Right hindlimb (tissue), 1 donor: ENCODE results near the gene CDC23.
"Not testable (repeated sequence)": the region's sequence is repeated elsewhere in the genome, so short reads cannot be mapped to it uniquely, and the experiment has no call there.

Experiments used
- DNase-seq: peaks from one replicate; pipeline ENCODE4 v3.0.0-alpha.2; 2018

Gene CDC23

DNA sequence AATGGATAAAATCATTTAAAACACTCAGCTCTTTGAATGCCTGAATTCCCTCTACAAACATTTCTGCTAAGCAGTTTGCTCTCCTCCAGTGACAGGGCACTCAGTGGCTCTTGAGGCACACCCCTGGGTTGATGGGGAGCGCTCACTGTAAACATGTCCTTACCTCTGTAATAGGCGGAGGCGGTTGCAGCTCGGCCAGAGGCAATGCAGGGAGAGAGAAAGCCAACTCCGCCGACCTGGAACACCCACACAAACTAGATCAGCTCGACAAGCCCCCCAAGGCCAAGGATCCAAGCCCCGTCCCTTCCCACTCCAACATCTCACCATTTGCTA is 329 bp downstream of the CDC23 start:
- no peak for DNase-seq

DNA sequence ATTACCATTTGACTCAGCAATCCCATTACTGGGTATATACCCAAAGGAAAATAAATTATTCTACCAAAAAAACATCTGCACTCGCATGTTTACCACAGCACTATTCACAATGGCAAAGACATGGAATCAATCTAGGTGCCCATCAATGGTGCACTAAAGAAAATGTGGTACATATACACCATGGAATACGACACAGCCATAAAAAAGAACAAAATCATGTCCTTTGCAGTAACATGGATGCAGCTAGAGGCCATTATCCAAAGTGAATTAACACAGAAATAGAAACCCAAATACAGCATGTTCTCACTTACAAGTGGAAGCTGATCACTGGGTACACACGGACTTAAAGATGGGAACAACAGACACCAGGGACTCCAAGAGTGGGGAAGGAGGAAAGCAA is 2.1 kb downstream of the CDC23 start:
- DNase-seq, result no peak

DNA sequence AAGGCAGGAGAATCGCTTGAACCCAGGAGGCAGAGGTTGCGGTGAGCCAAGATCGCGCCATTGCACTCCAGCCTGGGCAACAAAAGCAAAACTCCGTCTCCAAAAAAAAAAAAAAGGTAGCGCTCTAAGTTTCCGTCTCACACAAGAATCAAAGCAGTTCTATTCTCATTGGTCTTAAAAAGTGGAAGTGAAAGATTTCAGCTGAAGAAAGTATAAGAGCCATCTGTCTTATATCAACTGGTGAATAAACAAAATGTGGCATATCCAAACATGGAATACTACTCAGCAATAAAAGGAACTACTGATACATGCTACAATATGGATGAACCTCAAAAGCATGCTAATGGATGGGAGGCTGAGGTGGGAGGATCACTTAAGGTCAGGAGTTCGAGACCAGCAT is 19.3 kb downstream of the CDC23 start:
- not testable (repeated sequence) for DNase-seq

DNA sequence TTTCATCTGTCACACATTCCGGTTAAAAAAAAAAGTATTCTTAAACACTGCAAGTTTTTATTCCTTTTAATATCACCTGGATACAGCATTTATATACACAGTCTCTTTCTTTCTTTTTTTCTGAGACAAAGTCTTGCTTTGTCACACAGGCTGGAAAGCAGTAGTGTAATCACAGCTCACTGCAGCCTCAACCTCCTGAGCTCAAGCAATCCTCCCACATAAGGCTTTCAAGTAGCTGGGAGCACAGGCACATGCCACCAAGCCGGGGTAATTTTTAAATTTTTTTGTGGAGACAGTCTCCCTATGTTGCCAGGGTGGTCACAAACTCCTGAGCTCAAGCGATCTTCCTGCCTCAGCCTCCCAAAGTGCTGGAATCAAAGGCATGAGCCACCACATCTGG is 20.3 kb downstream of the CDC23 start:
- no peak for DNase-seq

DNA sequence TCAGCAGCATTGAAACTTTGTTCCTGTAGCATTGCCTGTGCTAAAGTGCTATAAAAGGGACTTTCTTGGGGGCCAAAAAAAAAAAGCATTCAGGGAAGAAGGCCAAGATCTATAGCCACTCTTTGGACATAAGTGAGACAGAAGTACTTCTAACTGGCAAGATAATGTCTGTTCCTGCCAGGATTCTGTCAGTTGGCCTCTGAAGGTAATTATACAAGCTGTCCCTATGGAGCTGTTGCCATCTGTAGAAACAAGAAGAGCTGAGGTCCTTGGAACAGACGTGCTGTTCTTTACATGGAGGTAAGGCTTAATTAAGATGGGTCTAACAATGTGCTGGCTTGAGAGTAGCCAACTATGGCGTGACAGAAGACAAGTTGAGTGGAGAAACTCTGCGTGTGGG is 24.5 kb downstream of the CDC23 start:
- no peak for DNase-seq

DNA sequence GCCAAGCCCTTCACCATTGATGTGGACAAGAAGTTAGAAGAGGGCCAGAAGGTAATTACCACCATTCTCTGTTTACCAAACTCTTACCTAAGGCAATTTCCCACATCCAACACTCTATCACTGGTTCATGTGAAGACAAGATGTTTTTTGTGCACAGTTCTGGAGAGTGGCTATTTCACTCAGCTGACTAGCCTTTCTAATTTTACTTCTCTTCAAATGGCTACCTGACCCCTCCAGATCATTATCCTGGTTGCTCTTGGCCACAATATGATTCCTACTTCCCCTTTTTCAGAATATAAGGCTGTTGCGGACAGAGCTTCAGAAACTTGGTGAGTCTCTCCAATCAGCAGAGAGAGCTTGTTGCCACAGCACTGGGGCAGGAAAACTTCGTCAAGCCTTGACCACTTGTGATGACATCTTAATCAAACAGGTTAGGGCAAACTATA is 27.1 kb downstream of the CDC23 start:
- DNase-seq, result no peak

DNA sequence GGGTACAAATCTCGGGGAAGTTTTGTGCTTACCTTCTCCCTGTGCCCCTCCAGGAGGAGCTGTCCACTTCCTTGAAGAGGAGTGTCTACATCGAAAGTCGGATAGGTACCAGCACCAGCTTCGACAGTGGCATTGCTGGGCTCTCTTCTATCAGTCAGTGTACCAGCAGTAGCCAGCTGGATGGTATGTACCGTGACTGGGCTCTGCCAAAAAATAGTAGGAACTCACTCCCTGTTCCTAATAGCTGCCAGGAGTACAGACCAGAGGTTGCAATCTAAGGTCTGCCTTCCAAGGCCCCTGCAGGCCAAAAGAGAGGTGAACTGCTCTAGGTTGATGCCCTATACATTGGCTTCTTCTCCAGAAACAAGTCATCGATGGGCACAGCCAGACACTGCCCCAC is 30.3 kb downstream of the CDC23 start:
- DNase-seq, result no peak

- no peak for DNase-seq
Observed at GRCh38 chr5:138180841-138181240, 32.3 kb downstream of the CDC23 start.

GRCh38 chr5:138180183-138180782 is 32.8 kb downstream of the CDC23 start:
- no peak for DNase-seq

GRCh38 chr5:138179277-138179857 is 33.8 kb downstream of the CDC23 start:
- DNase-seq, result no peak

GRCh38 chr5:138178516-138179276 is 34.4 kb downstream of the CDC23 start, which contains the start of the genes BRD8 and KIF20A:
Gene BRD8, minus strand, starts transcription at chr5:138178630. Its CDS starts 16 bp downstream, at chr5:138178614.
Gene KIF20A, plus strand, starts transcription at chr5:138179112. Its CDS starts 569 bp downstream, at chr5:138179681.
- DNase-seq, result peak; percentile 97

GRCh38 chr5:138177941-138178515 is 35.1 kb downstream of the CDC23 start:
- DNase-seq, result peak; percentile 46

- no peak for DNase-seq
Observed at GRCh38 chr5:138170299-138170698, 42.8 kb downstream of the CDC23 start.

GRCh38 chr5:138169124-138169523 is 44.0 kb downstream of the CDC23 start:
- DNase-seq, result no peak

GRCh38 chr5:138163721-138164120 is 49.4 kb downstream of the CDC23 start:
- no peak for DNase-seq

GRCh38 chr5:138160706-138161105 is 52.4 kb downstream of the CDC23 start:
- DNase-seq, result no peak

DNA sequence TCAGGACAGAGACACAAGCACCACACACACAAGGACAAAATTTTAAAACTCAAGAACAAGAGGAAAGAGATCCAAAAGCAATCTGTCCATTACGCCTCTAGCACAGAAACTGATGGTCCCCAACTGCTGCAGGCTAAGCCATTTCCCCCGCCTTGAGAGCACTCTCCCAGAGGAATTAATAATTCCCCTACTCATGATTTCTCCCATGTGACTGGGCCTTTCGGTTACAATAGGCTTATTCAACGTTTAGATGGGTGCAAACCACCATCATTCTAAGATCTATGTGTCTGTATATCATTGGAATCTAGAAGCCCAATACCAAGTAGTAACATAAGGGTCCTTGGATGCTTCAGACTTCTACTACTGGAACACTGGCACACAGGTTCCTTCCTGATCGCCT is 53.5 kb downstream of the CDC23 start:
- no peak for DNase-seq

GRCh38 chr5:138157626-138158025 is 55.5 kb downstream of the CDC23 start:
- DNase-seq, result no peak

DNA sequence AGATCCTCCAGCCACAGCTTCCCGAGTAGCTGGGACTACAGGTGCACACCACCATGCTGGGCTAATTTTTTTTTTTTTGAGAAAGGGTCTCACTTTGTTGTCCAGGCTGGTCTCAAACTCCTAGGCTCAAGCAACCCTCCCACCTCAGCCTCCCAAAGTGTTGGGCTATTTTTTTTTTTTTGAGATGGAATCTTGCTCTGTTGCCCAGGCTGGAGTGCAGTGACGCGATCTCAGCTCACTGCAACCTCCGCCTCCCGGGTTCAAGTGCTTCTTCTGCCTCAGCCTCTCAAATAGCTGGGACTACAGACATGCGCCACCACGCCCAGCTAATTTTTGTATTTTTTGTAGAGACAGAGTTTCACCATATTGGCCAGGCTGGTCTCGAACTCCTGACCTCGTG is 57.1 kb downstream of the CDC23 start:
- not testable (repeated sequence) for DNase-seq

- no peak for DNase-seq
Observed at GRCh38 chr5:138149530-138149929, 63.6 kb downstream of the CDC23 start.

- no peak for DNase-seq
Observed at GRCh38 chr5:138148811-138149210, 64.3 kb downstream of the CDC23 start.

- DNase-seq, result not testable (repeated sequence)
Observed at GRCh38 chr5:138143578-138143977, 69.5 kb downstream of the CDC23 start.

DNA sequence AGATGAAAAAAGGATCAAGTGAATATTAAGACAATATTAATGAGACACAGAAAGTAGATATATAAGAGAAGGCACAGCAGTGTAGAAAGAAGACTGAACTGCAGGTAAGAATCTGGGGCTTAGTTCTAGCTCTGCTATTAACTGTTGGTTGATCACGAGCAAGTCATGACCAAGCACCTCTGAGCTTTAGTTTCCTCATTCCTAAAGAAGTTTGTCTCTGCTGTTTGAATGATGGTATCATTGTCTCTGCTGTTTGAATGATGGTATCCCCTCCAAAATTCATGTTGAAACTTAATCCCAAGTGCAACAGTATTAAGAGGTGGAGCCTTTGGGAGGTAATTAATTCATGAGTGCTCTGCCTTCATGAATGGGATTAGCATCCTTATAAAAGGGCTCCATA is 71.4 kb downstream of the CDC23 start:
- DNase-seq, result no peak

DNA sequence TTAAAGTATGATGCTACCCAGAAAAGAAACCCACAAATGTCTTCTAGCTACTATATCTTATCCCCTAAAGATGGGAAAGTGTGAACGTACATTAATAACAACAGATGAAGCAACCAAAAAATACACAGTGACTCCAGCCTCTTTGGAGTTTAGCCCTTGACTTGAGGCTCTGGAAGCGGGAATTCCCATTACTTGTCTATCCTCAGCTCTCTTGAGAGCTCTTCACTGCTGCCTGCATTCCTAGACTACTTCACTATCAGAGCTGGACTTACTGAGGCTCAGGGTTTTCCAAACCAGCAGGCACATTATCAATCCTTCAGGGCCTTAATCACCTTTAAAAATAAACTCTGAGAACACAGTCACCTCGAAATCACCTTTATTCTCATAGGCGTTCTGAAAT is 72.9 kb downstream of the CDC23 start:
- no peak for DNase-seq
